Measurements from ENCODE around the gene CC2D2B. TPM values are rescaled to one million over a fixed set of nuclear protein-coding genes. Genes with fewer than 3 reads are reported as not detected.

The CC2D2B gene
- total and polyA plus RNA-seq, 2 of the 13 experiments (the other 11 are each of a cell fraction or from before 2014, with no cell fraction given) = 0.20 TPM; not detected in 1

DNA sequence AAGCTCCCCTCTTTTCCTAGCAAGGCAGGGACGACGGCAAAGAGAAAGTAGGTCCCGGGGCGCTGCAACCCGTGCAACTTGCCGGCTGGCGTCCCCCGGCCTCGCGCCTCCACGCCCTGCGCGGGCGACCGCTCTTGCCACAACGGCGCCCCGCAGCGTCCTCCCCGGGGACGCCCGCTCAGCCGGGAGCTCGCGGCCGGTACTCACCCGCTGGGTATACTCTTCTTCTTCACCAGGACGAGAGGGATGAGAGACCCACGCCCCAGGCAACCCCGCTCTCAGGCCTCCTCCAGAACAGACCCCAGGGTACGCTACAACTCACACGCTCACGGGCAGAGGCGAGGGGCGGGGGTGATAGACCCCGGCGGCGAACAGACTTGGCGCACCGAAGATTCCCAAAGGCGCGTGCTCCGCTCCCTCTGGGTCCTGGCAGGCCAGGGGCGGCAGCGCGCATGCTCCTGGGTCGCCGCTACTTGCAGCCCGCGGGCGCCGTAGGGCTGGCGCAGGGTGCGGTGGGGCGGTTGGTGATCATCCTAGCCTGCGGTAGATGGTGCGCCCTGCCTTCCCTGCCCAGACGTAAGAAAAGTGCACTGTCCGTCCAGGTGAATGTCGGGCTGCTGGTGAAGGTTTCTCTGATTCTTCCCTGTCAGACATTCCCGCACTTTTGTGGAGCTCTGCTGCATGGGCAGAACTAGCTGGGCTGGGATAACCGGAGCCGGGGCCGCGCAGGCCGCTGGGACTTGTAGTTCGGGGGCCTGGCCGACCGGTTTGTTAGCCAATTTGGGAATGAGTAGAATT lies at the start of gene CC2D2B (continued):
- TF ChIP-seq, protein P1, sequence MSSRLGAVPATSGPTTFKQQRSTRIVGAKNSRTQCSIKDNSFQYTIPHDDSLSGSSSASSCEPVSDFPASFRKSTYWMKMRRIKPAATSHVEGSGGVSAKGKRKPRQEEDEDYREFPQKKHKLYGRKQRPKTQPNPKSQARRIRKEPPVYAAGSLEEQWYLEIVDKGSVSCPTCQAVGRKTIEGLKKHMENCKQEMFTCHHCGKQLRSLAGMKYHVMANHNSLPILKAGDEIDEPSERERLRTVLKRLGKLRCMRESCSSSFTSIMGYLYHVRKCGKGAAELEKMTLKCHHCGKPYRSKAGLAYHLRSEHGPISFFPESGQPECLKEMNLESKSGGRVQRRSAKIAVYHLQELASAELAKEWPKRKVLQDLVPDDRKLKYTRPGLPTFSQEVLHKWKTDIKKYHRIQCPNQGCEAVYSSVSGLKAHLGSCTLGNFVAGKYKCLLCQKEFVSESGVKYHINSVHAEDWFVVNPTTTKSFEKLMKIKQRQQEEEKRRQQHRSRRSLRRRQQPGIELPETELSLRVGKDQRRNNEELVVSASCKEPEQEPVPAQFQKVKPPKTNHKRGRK (CRISPR knock-in tag; IDR thresholded peaks at IDR 0.05) = no peak
- TF ChIP-seq HHEX (CRISPR knock-in tag; IDR thresholded peaks at IDR 0.05) (no peak), POGZ (CRISPR knock-in tag; IDR thresholded peaks at IDR 0.05) (peak; percentile 56), PHF20 (CRISPR knock-in tag; IDR thresholded peaks at IDR 0.05) (no peak), ZNF574 (CRISPR knock-in tag; IDR thresholded peaks at IDR 0.05) (peak; percentile 75), ZBTB7A (CRISPR knock-in tag; IDR thresholded peaks at IDR 0.05) (peak; percentile 80; the same call in 1 of the 2 replicates), NFYC (CRISPR knock-in tag; IDR thresholded peaks at IDR 0.05) (no peak), RFXAP (CRISPR knock-in tag; IDR thresholded peaks at IDR 0.05; ENCODE audit: borderline replicate concordance) (no peak), MATR3 (CRISPR knock-in tag; IDR thresholded peaks at IDR 0.05) (no peak), ZNF510 (CRISPR knock-in tag; IDR thresholded peaks at IDR 0.05; ENCODE audit: low read depth) (no peak), MAF1 (CRISPR knock-in tag; IDR thresholded peaks at IDR 0.05; ENCODE audit: borderline replicate concordance) (no peak), SMAD3 (CRISPR knock-in tag; IDR thresholded peaks at IDR 0.05) (no peak), CBX5 (CRISPR knock-in tag; IDR thresholded peaks at IDR 0.05; ENCODE audit: borderline replicate concordance) (no peak), ZMYM3 (CRISPR knock-in tag; IDR thresholded peaks at IDR 0.05) (peak; percentile 64), ZNF12 (CRISPR knock-in tag; IDR thresholded peaks at IDR 0.05) (no peak), PLRG1 (conservative IDR thresholded peaks at IDR 0.05) (no peak), MTF2 (CRISPR knock-in tag; IDR thresholded peaks at IDR 0.05; ENCODE audit: borderline replicate concordance) (0 out of 2 replicates have a peak, but pooled peaks have one; percentile 74), TCF7 (IDR thresholded peaks at IDR 0.05; ENCODE audit: low read depth) (no peak), ELF1 (CRISPR knock-in tag; IDR thresholded peaks at IDR 0.05) (peak; percentile 50; the same call in 1 of the 2 replicates)
- TF ChIP-seq, protein P2, sequence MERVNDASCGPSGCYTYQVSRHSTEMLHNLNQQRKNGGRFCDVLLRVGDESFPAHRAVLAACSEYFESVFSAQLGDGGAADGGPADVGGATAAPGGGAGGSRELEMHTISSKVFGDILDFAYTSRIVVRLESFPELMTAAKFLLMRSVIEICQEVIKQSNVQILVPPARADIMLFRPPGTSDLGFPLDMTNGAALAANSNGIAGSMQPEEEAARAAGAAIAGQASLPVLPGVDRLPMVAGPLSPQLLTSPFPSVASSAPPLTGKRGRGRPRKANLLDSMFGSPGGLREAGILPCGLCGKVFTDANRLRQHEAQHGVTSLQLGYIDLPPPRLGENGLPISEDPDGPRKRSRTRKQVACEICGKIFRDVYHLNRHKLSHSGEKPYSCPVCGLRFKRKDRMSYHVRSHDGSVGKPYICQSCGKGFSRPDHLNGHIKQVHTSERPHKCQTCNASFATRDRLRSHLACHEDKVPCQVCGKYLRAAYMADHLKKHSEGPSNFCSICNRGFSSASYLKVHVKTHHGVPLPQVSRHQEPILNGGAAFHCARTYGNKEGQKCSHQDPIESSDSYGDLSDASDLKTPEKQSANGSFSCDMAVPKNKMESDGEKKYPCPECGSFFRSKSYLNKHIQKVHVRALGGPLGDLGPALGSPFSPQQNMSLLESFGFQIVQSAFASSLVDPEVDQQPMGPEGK (CRISPR knock-in tag; IDR thresholded peaks at IDR 0.05) = no peak
- TF ChIP-seq, protein P3, sequence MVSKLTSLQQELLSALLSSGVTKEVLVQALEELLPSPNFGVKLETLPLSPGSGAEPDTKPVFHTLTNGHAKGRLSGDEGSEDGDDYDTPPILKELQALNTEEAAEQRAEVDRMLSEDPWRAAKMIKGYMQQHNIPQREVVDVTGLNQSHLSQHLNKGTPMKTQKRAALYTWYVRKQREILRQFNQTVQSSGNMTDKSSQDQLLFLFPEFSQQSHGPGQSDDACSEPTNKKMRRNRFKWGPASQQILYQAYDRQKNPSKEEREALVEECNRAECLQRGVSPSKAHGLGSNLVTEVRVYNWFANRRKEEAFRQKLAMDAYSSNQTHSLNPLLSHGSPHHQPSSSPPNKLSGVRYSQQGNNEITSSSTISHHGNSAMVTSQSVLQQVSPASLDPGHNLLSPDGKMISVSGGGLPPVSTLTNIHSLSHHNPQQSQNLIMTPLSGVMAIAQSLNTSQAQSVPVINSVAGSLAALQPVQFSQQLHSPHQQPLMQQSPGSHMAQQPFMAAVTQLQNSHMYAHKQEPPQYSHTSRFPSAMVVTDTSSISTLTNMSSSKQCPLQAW (CRISPR knock-in tag; IDR thresholded peaks at IDR 0.05) = peak; percentile 53; the same call in 1 of the 2 replicates
- TF ChIP-seq, protein P4, sequence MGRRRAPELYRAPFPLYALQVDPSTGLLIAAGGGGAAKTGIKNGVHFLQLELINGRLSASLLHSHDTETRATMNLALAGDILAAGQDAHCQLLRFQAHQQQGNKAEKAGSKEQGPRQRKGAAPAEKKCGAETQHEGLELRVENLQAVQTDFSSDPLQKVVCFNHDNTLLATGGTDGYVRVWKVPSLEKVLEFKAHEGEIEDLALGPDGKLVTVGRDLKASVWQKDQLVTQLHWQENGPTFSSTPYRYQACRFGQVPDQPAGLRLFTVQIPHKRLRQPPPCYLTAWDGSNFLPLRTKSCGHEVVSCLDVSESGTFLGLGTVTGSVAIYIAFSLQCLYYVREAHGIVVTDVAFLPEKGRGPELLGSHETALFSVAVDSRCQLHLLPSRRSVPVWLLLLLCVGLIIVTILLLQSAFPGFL (CRISPR knock-in tag; IDR thresholded peaks at IDR 0.05) = no peak; the same call in 1 of the 2 replicates
